Fibroblast of lung (primary cell): ENCODE data around the gene MYH9.

Source experiments
- EZH2 ChIP-seq: IDR thresholded peaks from 2 replicates; pipeline ENCODE4 v1.5.1; 2012; ENCODE audit warnings: low read length, control low read depth, mild to moderate bottlenecking; ENCODE audit errors: missing control alignments
- TF ChIP-seq, protein P1 (sequence below), 2 donors: IDR thresholded peaks in 1 of 2; conservative IDR thresholded peaks in 1 of 2; 1 replicate in 1 of 2; 2 replicates in 1 of 2; pipeline ENCODE4 v1.5.1; 2011 to 2012; ENCODE audit warnings: low read length in 2 of 2, control low read depth in 1 of 2, inconsistent platforms in 1 of 2, low read depth in 1 of 2, mild to moderate bottlenecking in 1 of 2

DNA sequence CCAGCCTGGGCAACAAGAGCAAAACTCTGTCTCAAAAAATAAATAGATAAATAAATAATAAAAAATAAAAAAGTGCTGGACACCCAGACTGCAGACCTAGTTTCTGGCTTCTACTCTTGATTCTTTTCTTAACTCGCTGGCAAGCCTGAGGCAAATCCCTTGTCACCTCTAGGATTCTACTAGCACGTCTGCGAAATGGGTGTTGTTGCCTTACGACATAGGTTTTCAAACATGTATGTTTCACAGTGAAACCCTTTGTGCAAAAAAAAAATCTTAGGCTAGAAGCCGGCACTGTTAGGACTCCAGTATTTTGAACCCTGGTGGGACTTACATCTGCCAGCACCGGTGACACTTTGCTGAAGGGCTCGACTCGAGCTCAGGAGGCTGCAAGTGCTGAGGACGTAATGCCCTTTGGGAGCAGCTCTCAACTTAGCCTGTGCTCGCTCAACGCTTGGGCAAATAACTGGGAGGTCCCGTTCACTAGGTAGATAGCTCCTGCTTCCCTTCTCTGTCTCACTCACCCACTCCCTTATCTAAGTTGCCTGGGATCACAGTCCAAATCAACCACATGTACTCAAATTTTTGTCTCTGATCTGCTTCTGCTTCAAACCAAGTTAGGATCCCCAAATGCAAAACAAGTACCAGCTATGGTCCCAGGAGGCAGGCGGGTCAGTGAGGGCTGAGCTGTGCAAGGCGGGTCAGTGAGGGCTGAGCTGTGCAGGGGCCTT, 34.7 kb upstream of the MYH9 start:
- TF ChIP-seq, protein P1, sequence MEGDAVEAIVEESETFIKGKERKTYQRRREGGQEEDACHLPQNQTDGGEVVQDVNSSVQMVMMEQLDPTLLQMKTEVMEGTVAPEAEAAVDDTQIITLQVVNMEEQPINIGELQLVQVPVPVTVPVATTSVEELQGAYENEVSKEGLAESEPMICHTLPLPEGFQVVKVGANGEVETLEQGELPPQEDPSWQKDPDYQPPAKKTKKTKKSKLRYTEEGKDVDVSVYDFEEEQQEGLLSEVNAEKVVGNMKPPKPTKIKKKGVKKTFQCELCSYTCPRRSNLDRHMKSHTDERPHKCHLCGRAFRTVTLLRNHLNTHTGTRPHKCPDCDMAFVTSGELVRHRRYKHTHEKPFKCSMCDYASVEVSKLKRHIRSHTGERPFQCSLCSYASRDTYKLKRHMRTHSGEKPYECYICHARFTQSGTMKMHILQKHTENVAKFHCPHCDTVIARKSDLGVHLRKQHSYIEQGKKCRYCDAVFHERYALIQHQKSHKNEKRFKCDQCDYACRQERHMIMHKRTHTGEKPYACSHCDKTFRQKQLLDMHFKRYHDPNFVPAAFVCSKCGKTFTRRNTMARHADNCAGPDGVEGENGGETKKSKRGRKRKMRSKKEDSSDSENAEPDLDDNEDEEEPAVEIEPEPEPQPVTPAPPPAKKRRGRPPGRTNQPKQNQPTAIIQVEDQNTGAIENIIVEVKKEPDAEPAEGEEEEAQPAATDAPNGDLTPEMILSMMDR (conservative IDR thresholded peaks at IDR 0.05 in 1 of 2, IDR thresholded peaks at IDR 0.05 in 1 of 2; ENCODE audit: low read depth in 1 of 2, low read length in 2 of 2) = no peak
- TF ChIP-seq EZH2 = no peak
